Left lung (tissue), 10 donors: ENCODE results near the gene SMIM30. TPM values are rescaled to one million over a fixed set of nuclear protein-coding genes. Genes with fewer than 3 reads are reported as not detected.
A peak's percentile ranks its signal among the peaks of the same experiment; 100 is the strongest.

Experiments
- ATAC-seq: fragments of 200-7000 bp; cut with Tn5 transposase; one replicate; pipeline ENCODE4 v1.9.1; 2020; ENCODE audit warnings: moderate library complexity
- DNase-seq, 4 donors: peaks; one replicate each; pipeline ENCODE4 v3.0.0-alpha.2; 2013 to 2020
- H3K27ac ChIP-seq, 2 donors: fragments of 200-600 bp; sonication (generic) in 1 of 2; one replicate each; pipeline versions ENCODE4 v1.5.0 to v1.8.0; 2020 to 2021
- H3K27me3 ChIP-seq, 2 donors: fragments of 200-600 bp; sonication (generic) in 1 of 2; one replicate each; pipeline versions ENCODE4 v1.5.0 to v1.8.0; 2020 to 2021
- H3K36me3 ChIP-seq, 2 donors: fragments of 200-600 bp; sonication (generic) in 1 of 2; one replicate each; pipeline versions ENCODE4 v1.5.0 to v1.8.0; 2020 to 2021
- H3K4me1 ChIP-seq, 2 donors: fragments of 200-600 bp; one replicate each; pipeline ENCODE4 v1.8.0; 2021
- H3K4me3 ChIP-seq, 2 donors: fragments of 200-600 bp; sonication (generic) in 1 of 2; one replicate each; pipeline versions ENCODE4 v1.5.0 to v1.8.0; 2020 to 2021; ENCODE audit warnings: mild to moderate bottlenecking in 1 of 2
- H3K9me3 ChIP-seq, 2 donors: fragments of 200-600 bp; sonication (generic) in 1 of 2; one replicate each; pipeline versions ENCODE4 v1.5.0 to v1.8.0; 2020 to 2021
- intact Hi-C, 2 donors: fragments of 100-400 bp; cut with DNase I; formaldehyde crosslinking; loops; one replicate each; pipeline versions ENCODE4 v1.11.2 to v1.14.2; 2022
- polyA plus RNA-seq, 6 donors: library from polyadenylated mRNA; unstranded; fragments of 120-200 nt; gene quantifications; one replicate each; pipeline ENCODE4 v1.2.1, GENCODE V29; 2013; ENCODE audit not compliant: insufficient read length in 6 of 6
- total RNA-seq, 2 donors: library from RNA; stranded (reverse); fragmentation: NEBNext Ultra II Directional; extraction: Animal tissue kit (Norgen Biotek cat#: 25700); gene quantifications; one replicate each; pipeline ENCODE4 v1.2.1, GENCODE V29; 2021
- TF ChIP-seq, protein P1 (sequence below), 2 donors: fragments of 200-600 bp; sonication (generic) in 1 of 2; IDR thresholded peaks; one replicate each; pipeline versions ENCODE4 v1.5.0 to v1.8.0; 2021; ENCODE audit warnings: antibody characterized with exemption in 2 of 2
- donor health status: DM: no; HTN: yes; CAD: no.
- donor health status: DM: no; HTN: no; CAD: no.

The SMIM30 gene
- total and polyA plus RNA-seq, 8 donors, result 50.8 to 80.0 (median 70.5) TPM

GRCh38 chr7:113113912-113114311 lies 4.4 kb downstream of the SMIM30 start:
- no peaks in the 10 kb centered on the region for H3K27me3 ChIP-seq
- peaks cover 0 to 9% of the 10 kb centered on the region in 2 donors for H3K36me3 ChIP-seq
- TF ChIP-seq, protein P1, sequence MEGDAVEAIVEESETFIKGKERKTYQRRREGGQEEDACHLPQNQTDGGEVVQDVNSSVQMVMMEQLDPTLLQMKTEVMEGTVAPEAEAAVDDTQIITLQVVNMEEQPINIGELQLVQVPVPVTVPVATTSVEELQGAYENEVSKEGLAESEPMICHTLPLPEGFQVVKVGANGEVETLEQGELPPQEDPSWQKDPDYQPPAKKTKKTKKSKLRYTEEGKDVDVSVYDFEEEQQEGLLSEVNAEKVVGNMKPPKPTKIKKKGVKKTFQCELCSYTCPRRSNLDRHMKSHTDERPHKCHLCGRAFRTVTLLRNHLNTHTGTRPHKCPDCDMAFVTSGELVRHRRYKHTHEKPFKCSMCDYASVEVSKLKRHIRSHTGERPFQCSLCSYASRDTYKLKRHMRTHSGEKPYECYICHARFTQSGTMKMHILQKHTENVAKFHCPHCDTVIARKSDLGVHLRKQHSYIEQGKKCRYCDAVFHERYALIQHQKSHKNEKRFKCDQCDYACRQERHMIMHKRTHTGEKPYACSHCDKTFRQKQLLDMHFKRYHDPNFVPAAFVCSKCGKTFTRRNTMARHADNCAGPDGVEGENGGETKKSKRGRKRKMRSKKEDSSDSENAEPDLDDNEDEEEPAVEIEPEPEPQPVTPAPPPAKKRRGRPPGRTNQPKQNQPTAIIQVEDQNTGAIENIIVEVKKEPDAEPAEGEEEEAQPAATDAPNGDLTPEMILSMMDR (IDR thresholded peaks at IDR 0.05), result no peak
- ATAC-seq (no peak), DNase-seq (no peak)
- intact Hi-C loops, result no loop called here
- H3K4me1 ChIP-seq, result peaks cover 0 to 8% of the 10 kb centered on the region in 2 donors
- H3K9me3 ChIP-seq, result no peaks in the 10 kb centered on the region
- H3K4me3 ChIP-seq, result no peak overlapping the region
- no peak overlapping the region for H3K27ac ChIP-seq

- intact Hi-C loops, result no loop called here
- Histone ChIP-seq H3K4me3 (no peak overlapping the region), H3K9me3 (no peaks in the 10 kb centered on the region), H3K27me3 (no peaks in the 10 kb centered on the region), H3K36me3 (no peaks in the 10 kb centered on the region), H3K4me1 (no peaks in the 10 kb centered on the region), H3K27ac (no peak overlapping the region)
- ATAC-seq, result no peak
- TF ChIP-seq, protein P1 (IDR thresholded peaks at IDR 0.05), result no peak
- DNase-seq, result no peak
These were observed 8.6 kb downstream of the SMIM30 start for GRCh38 chr7:113109718-113110117.

- TF ChIP-seq, protein P1 (IDR thresholded peaks at IDR 0.05), result no peak
- no peaks in the 10 kb centered on the region for H3K4me1 ChIP-seq
- no peak overlapping the region for H3K4me3 ChIP-seq
- no peaks in the 10 kb centered on the region for H3K27me3 ChIP-seq
- H3K36me3 ChIP-seq, result no peaks in the 10 kb centered on the region
- DNase-seq (peak in 1 of 4 donors; percentile 42), ATAC-seq (peak; percentile 50)
- intact Hi-C loops, result no loop called here
- H3K27ac ChIP-seq, result no peak overlapping the region
- no peaks in the 10 kb centered on the region for H3K9me3 ChIP-seq
These were observed 18.2 kb downstream of the SMIM30 start for GRCh38 chr7:113100121-113100603.

DNA sequence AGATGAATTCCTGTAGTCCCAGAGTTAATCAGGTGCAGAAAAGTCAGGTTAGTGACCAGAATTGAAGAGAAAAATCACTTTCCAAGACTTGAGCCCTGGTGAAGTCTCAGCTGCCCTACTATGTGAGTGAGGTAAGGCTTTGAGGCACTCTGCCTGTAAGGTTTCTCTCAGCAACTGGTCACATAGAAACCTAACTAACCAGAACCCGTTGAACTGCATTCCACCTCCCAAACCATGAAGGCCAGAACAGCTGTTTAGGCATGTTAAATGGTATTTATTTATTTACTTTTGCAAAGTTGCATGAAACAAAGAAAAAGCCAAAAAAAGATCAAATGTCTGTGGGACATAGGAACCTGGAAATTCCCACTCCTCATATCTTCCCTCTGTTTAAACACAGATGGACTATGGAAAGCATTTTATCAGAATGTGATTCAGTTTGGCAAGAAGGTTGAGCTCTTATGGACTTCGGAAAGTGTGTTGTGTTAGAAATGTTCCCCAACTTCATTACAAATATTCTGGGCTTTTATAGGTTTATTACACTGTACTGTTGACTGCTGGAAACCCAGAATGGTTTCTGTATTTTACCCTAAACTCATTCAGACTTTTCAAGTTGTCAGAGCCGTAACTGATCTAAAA lies 19.0 kb downstream of the SMIM30 start:
- Histone ChIP-seq H3K36me3 (no peaks in the 10 kb centered on the region), H3K27me3 (no peaks in the 10 kb centered on the region), H3K4me3 (no peak overlapping the region), H3K9me3 (no peaks in the 10 kb centered on the region), H3K4me1 (no peaks in the 10 kb centered on the region), H3K27ac (no peak overlapping the region)
- peak; percentile 59 for ATAC-seq
- intact Hi-C loops, result no loop called here
- TF ChIP-seq, protein P1 (IDR thresholded peaks at IDR 0.05), result no peak
- DNase-seq, result no peak

DNA sequence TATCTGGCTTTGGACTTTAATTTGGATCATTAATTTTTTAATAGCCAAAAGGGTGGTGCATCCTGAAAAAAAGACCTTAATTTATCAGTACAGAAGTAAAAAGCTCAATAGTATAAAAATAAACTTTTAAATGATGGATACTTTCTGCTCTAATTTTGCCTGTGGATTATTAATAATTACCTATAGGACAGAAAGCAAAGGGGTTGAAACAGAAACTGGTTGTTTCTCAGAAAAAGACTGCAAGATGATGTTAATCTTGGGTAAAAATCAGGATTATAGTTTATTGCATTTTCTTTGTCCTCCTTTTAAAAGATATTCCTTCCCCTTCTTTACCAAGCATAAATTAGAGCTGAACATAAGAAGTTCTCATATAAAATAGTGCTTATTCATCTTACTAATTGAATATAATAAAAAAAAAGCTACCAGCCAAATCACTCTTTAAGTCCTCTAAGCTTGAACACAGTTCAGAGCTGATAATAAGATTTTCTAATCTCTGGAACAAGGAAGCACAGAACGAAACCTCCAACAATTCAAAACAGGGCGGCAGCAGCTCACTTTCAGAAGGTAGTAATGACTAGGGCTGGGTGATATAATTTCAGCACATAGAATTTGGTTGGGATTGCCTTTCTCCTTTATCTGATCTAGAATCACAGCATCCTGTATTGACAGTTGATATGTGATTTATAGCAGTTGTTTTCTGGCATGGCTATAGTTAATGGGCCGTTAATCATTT lies 23.7 kb downstream of the SMIM30 start:
- Histone ChIP-seq H3K4me3 (no peak overlapping the region), H3K27me3 (no peaks in the 10 kb centered on the region), H3K36me3 (no peaks in the 10 kb centered on the region), H3K9me3 (no peaks in the 10 kb centered on the region), H3K4me1 (no peaks in the 10 kb centered on the region), H3K27ac (no peak overlapping the region)
- DNase-seq (no peak), ATAC-seq (no peak)
- TF ChIP-seq, protein P1 (IDR thresholded peaks at IDR 0.05), result no peak
- intact Hi-C loops, result no loop called here
